PC-3 (cell line): ENCODE data around the gene UBXN1. TPM values are rescaled to one million over a fixed set of nuclear protein-coding genes. Genes with fewer than 3 reads are reported as not detected.

ENCODE experiments used
- ATAC-seq: fragments of 200-7000 bp; cut with Tn5 transposase; 2 replicates; pipeline ENCODE4 v1.9.1; 2020; ENCODE audit warnings: mild to moderate bottlenecking, moderate library complexity
- BruUV-seq: library from RNA; stranded (reverse); fragments of 400-500 nt; replicated peaks from 2 replicates; lab custom pipeline; 2021; lab: Mats Ljungman, UMichigan
- CTCF ChIA-PET: fragments of 300-600 bp; sonication (Branson Sonifier 250); formaldehyde crosslinking; loops from one replicate; lab custom pipeline; 2022; ENCODE audit warnings: antibody characterized with exemption; lab: Charles Lee
- POLR2A ChIA-PET: fragments of 300-600 bp; sonication (Branson Sonifier 250); formaldehyde crosslinking; loops from one replicate; lab custom pipeline; 2022; ENCODE audit warnings: antibody characterized with exemption; ENCODE audit not compliant: unreplicated experiment; lab: Charles Lee
- DNase-seq: peaks from one replicate; pipeline ENCODE4 v3.0.0-alpha.2; 2015
- H2AFZ ChIP-seq: fragments of 300-600 bp; sonication (generic); 2 replicates; pipeline ENCODE4 v1.6.0; 2016; ENCODE audit warnings: antibody characterized with exemption, low read length
- H3F3A ChIP-seq: fragments of 300-600 bp; sonication (generic); one replicate; pipeline ENCODE4 v1.6.0; 2017; ENCODE audit warnings: antibody characterized with exemption, low read length, control low read depth, mild to moderate bottlenecking; ENCODE audit not compliant: unreplicated experiment
- H3K27ac ChIP-seq: fragments of 300-600 bp; sonication (generic); 2 replicates; pipeline ENCODE4 v1.5.1; 2016; ENCODE audit warnings: mild to moderate bottlenecking, low read length
- H3K27me3 ChIP-seq: fragments of 300-600 bp; sonication (generic); 2 replicates; pipeline ENCODE4 v1.6.1; 2016; ENCODE audit warnings: low read length, mixed read lengths
- H3K36me3 ChIP-seq: fragments of 300-600 bp; sonication (generic); 2 replicates; pipeline ENCODE4 v1.6.1; 2016; ENCODE audit warnings: low read depth, mixed run types, low read length, mixed read lengths
- H3K4me1 ChIP-seq: fragments of 300-600 bp; sonication (generic); 2 replicates; pipeline ENCODE4 v1.5.1; 2016; ENCODE audit warnings: low read length; ENCODE audit not compliant: insufficient read depth
- H3K4me2 ChIP-seq: fragments of 300-600 bp; sonication (generic); 2 replicates; pipeline ENCODE4 v1.6.0; 2016; ENCODE audit warnings: low read length
- H3K4me3 ChIP-seq: fragments of 300-600 bp; sonication (generic); 2 replicates; pipeline ENCODE4 v1.5.1; 2016; ENCODE audit warnings: mild to moderate bottlenecking, low read length, mixed read lengths
- H3K79me2 ChIP-seq: fragments of 300-600 bp; sonication (generic); 2 replicates; pipeline ENCODE4 v1.6.1; 2017; ENCODE audit warnings: low read length, mixed read lengths
- H3K9ac ChIP-seq: fragments of 300-600 bp; sonication (generic); 2 replicates; pipeline ENCODE4 v1.6.0; 2016; ENCODE audit warnings: mild to moderate bottlenecking, low read length
- H3K9me2 ChIP-seq: fragments of 300-600 bp; sonication (generic); replicated peaks from 2 replicates; pipeline ENCODE4 v1.6.1; 2016; ENCODE audit warnings: mixed run types, low read length, mixed read lengths
- H3K9me3 ChIP-seq: fragments of 300-600 bp; sonication (generic); 2 replicates; pipeline ENCODE4 v1.6.1; 2016; ENCODE audit warnings: low read length, mixed read lengths
- H4K20me1 ChIP-seq: fragments of 300-600 bp; sonication (generic); 2 replicates; pipeline ENCODE4 v1.6.1; 2016; ENCODE audit warnings: low read length, mixed read lengths
- CTCF ChIP-seq: fragments of 300-600 bp; sonication (generic); conservative IDR thresholded peaks from 2 replicates; pipeline ENCODE4 v1.5.1; 2017; ENCODE audit warnings: antibody characterized with exemption, low read depth, mild to moderate bottlenecking, low read length
- EZH2 ChIP-seq: fragments of 300-600 bp; sonication (generic); IDR thresholded peaks from one replicate; pipeline ENCODE4 v1.6.1; 2017; ENCODE audit warnings: antibody characterized with exemption, mild to moderate bottlenecking, low read length; ENCODE audit not compliant: unreplicated experiment
- EZH2phosphoT487 ChIP-seq: fragments of 300-600 bp; sonication (generic); IDR thresholded peaks from 2 replicates; pipeline ENCODE4 v1.6.1; 2018; ENCODE audit warnings: mild to moderate bottlenecking, antibody characterized with exemption, low read length, borderline replicate concordance
- intact Hi-C: fragments of 100-400 bp; cut with micrococcal nuclease; formaldehyde crosslinking; loops from 2 replicates; pipeline ENCODE4 v1.9.0; 2023
- total RNA-seq: library from RNA; depleted of rRNA; stranded (reverse); fragments of >200 nt; gene quantifications from 2 replicates; pipeline ENCODE4 v1.2.3, GENCODE V29; 2014; rRNA removed

UBXN1 gene
- total RNA-seq, 1 experiment from 2014 or later = 190 TPM

GRCh38 chr11:62627713-62628112, 51.2 kb downstream of the UBXN1 start:
- H3K27me3 ChIP-seq = no peaks in the 10 kb centered on the region
- no peak overlapping the region for H3K4me3 ChIP-seq
- H3F3A ChIP-seq = peaks cover 8% of the 10 kb centered on the region
- no peak overlapping the region for H3K9ac ChIP-seq
- no peaks in the 10 kb centered on the region for H3K9me2 ChIP-seq
- no peaks in the 10 kb centered on the region for H4K20me1 ChIP-seq
- peaks cover under 1% of the 10 kb centered on the region; the same call in 1 of the 2 replicates for H3K4me1 ChIP-seq
- H3K9me3 ChIP-seq = no peaks in the 10 kb centered on the region
- H3K27ac ChIP-seq = no peak overlapping the region
- ATAC-seq (peak; percentile 25; the same call in 1 of the 2 replicates), DNase-seq (no peak)
- intact Hi-C loops = no loop called here
- H2AFZ ChIP-seq = no peak overlapping the region
- POLR2A ChIA-PET = interaction anchor here (0.7 kb wide), 1 partner anchor 228 kb away, joined by 3 read pairs; no protein-coding TSS in a partner anchor
- TF ChIP-seq EZH2phosphoT487 (no peak), EZH2 (no peak), CTCF (peak; percentile 24; the same call in 1 of the 2 replicates)
- CTCF ChIA-PET = no interaction called here
- H3K4me2 ChIP-seq = no peak overlapping the region
- H3K79me2 ChIP-seq = no peaks in the 10 kb centered on the region
- BruUV-seq = no TSS peak
- H3K36me3 ChIP-seq = peaks cover 67% of the 10 kb centered on the region

Other genes with a start within 250 kb of the UBXN1 start
- 287 and 383 TPM in 2 replicates for gene AHNAK, start 132.3 kb downstream of the UBXN1 start, total RNA-seq
- gene EEF1G, start 105.2 kb downstream of the UBXN1 start, total RNA-seq = 1,577 and 1,815 TPM in 2 replicates
- 17.8 and 20.6 TPM in 2 replicates for gene TUT1, start 87.5 kb downstream of the UBXN1 start, total RNA-seq
- 193 and 259 TPM in 2 replicates for gene MTA2, start 77.2 kb downstream of the UBXN1 start, total RNA-seq
- 32.8 and 50.6 TPM in 2 replicates for gene EML3, start 66.3 kb downstream of the UBXN1 start, total RNA-seq
- 5.8 and 13.9 TPM in 2 replicates for gene ROM1, start 65.8 kb downstream of the UBXN1 start, total RNA-seq
- 65.8 and 76.3 TPM in 2 replicates for gene B3GAT3, start 57.1 kb downstream of the UBXN1 start, total RNA-seq
- gene GANAB, start 32.5 kb downstream of the UBXN1 start, total RNA-seq = 274 and 290 TPM in 2 replicates
- 31.0 and 32.5 TPM in 2 replicates for gene INTS5, start 25.8 kb downstream of the UBXN1 start, total RNA-seq
- gene C11orf98, start 13.9 kb downstream of the UBXN1 start, total RNA-seq = 236 and 302 TPM in 2 replicates
- gene CSKMT, start 13.8 kb downstream of the UBXN1 start, total RNA-seq = 12.9 and 16.3 TPM in 2 replicates
- 83.6 and 95.6 TPM in 2 replicates for gene UQCC3, start 7.4 kb downstream of the UBXN1 start, total RNA-seq
- 4.7 and 9.7 TPM in 2 replicates for gene LBHD1, start 6.8 kb downstream of the UBXN1 start, total RNA-seq
- 0.51 and 0.86 TPM in 2 replicates for gene LRRN4CL, start 10.5 kb upstream of the UBXN1 start, total RNA-seq
- gene BSCL2, start 28.4 kb upstream of the UBXN1 start, total RNA-seq = 65.7 and 73.4 TPM in 2 replicates
- gene GNG3, start 28.6 kb upstream of the UBXN1 start, total RNA-seq = not detected in 2 replicates
- 15.5 and 25.4 TPM in 2 replicates for gene HNRNPUL2, start 48.4 kb upstream of the UBXN1 start, total RNA-seq
- gene TTC9C, start 49.4 kb upstream of the UBXN1 start, total RNA-seq = 26.1 and 37.4 TPM in 2 replicates
- gene ZBTB3, start 75.1 kb upstream of the UBXN1 start, total RNA-seq = 2.2 and 3.3 TPM in 2 replicates
- 208 and 230 TPM in 2 replicates for gene POLR2G, start 82.5 kb upstream of the UBXN1 start, total RNA-seq
- gene TAF6L, start 92.3 kb upstream of the UBXN1 start, total RNA-seq = 40.2 and 43.9 TPM in 2 replicates
- 80.2 and 86.7 TPM in 2 replicates for gene TMEM179B, start 108.3 kb upstream of the UBXN1 start, total RNA-seq
- 37.5 and 49.6 TPM in 2 replicates for gene TMEM223, start 112.9 kb upstream of the UBXN1 start, total RNA-seq
- gene NXF1, start 126.4 kb upstream of the UBXN1 start, total RNA-seq = 33.1 and 33.2 TPM in 2 replicates
- gene STX5, start 153.0 kb upstream of the UBXN1 start, total RNA-seq = 41.4 and 48.2 TPM in 2 replicates
- not detected in 2 replicates for gene TEX54, start 153.8 kb upstream of the UBXN1 start, total RNA-seq
- gene WDR74, start 160.5 kb upstream of the UBXN1 start, total RNA-seq = 217 and 222 TPM in 2 replicates
- gene SLC3A2, start 201.8 kb upstream of the UBXN1 start, total RNA-seq = 243 and 304 TPM in 2 replicates
- gene CHRM1, start 242.3 kb upstream of the UBXN1 start, total RNA-seq = not detected in 2 replicates